AG08396 (cell line): Measurements from ENCODE around the gene CDADC1.
"Not testable (repeated sequence)": the region's sequence is repeated elsewhere in the genome, so short reads cannot be mapped to it uniquely, and the experiment has no call there.

ENCODE experiments used
- DNase-seq: peaks from one replicate; pipeline ENCODE4 v3.0.0; 2012; ENCODE audit warnings: low spot score, mixed read lengths

Gene CDADC1

GRCh38 chr13:49238621-49239020, 9.1 kb upstream of the CDADC1 start:
- DNase-seq, result no peak

GRCh38 chr13:49240017-49240416, 7.7 kb upstream of the CDADC1 start:
- no peak for DNase-seq

GRCh38 chr13:49241296-49241695, 6.4 kb upstream of the CDADC1 start:
- no peak for DNase-seq

- DNase-seq, result no peak
Measured at GRCh38 chr13:49245101-49245500, 2.6 kb upstream of the CDADC1 start.

- no peak for DNase-seq
Measured at GRCh38 chr13:49246850-49247642, 679 bp upstream of the CDADC1 start.

GRCh38 chr13:49248622-49249002, 887 bp downstream of the CDADC1 start:
- DNase-seq, result no peak

- no peak for DNase-seq
Measured at GRCh38 chr13:49251326-49251725, 3.6 kb downstream of the CDADC1 start.

- DNase-seq, result no peak
Measured at GRCh38 chr13:49253310-49253709, 5.6 kb downstream of the CDADC1 start.

GRCh38 chr13:49254007-49254406, 6.3 kb downstream of the CDADC1 start:
- no peak for DNase-seq

GRCh38 chr13:49256841-49257240, 9.1 kb downstream of the CDADC1 start:
- no peak for DNase-seq

GRCh38 chr13:49258089-49258796, 10.5 kb downstream of the CDADC1 start:
- no peak for DNase-seq

GRCh38 chr13:49259586-49259985, 11.9 kb downstream of the CDADC1 start:
- no peak for DNase-seq

- DNase-seq, result no peak
Measured at GRCh38 chr13:49262634-49263033, 14.9 kb downstream of the CDADC1 start.

- peak; percentile 24 for DNase-seq
Measured at GRCh38 chr13:49265822-49266221, 18.1 kb downstream of the CDADC1 start.

GRCh38 chr13:49271264-49271663, 23.5 kb downstream of the CDADC1 start:
- no peak for DNase-seq

GRCh38 chr13:49272296-49272695, 24.6 kb downstream of the CDADC1 start:
- DNase-seq, result no peak

- no peak for DNase-seq
Measured at GRCh38 chr13:49278211-49278610, 30.5 kb downstream of the CDADC1 start.

- DNase-seq, result no peak
Measured at GRCh38 chr13:49279112-49279511, 31.4 kb downstream of the CDADC1 start.

GRCh38 chr13:49279885-49280284, 32.2 kb downstream of the CDADC1 start:
- DNase-seq, result no peak

GRCh38 chr13:49287995-49288394, 40.3 kb downstream of the CDADC1 start:
- no peak for DNase-seq

- DNase-seq, result no peak
Measured at GRCh38 chr13:49288458-49288857, 40.7 kb downstream of the CDADC1 start.

- peak; percentile 65 for DNase-seq
Measured at GRCh38 chr13:49292742-49293486, 45.2 kb downstream of the CDADC1 start.

GRCh38 chr13:49294723-49295122, 47.0 kb downstream of the CDADC1 start:
- not testable (repeated sequence) for DNase-seq
